Bronchial epithelial cell (primary cell): Measurements from ENCODE around the gene ARID5B. TPM values are rescaled to one million over a fixed set of nuclear protein-coding genes. Genes with fewer than 3 reads are reported as not detected.

Experiments
- DNase-seq: peaks from one replicate; pipeline ENCODE4 v3.0.0-alpha.2; 2010; ENCODE audit warnings: low read depth
- FAIRE-seq: peaks from 2 replicates; lab custom pipeline; 2011; peaks lifted over from hg19 to GRCh38; lab: Jason Lieb, UNC
- H3K27me3 ChIP-seq: 2 replicates; pipeline ENCODE4 v1.5.1; 2011; ENCODE audit warnings: low read length; ENCODE audit not compliant: control insufficient read depth, insufficient read depth
- H3K36me3 ChIP-seq: 2 replicates; pipeline ENCODE4 v1.5.1; 2011; ENCODE audit warnings: low read length; ENCODE audit not compliant: control insufficient read depth, insufficient read depth
- H3K4me3 ChIP-seq: 2 replicates; pipeline ENCODE4 v1.5.1; 2011; ENCODE audit warnings: mild to moderate bottlenecking, low read depth, low read length, control low read depth
- total RNA-seq: library from RNA; depleted of rRNA; stranded (reverse); fragments of >200 nt; gene quantifications from 2 replicates; pipeline ENCODE4 v1.2.1, GENCODE V29; 2014
- TF ChIP-seq, protein P1 (sequence below): IDR thresholded peaks from 2 replicates; pipeline ENCODE4 v1.5.1; 2011; ENCODE audit warnings: mild to moderate bottlenecking, moderate library complexity, low read length, control low read depth, inconsistent platforms; ENCODE audit not compliant: insufficient read depth, severe bottlenecking

The ARID5B gene
- total RNA-seq, 1 donor from 2014 or later, result 7.1 TPM

- peaks cover 2% of the 10 kb centered on the region for H3K36me3 ChIP-seq
- H3K27me3 ChIP-seq, result no peaks in the 10 kb centered on the region
- no peak overlapping the region for H3K4me3 ChIP-seq
- no peak for FAIRE-seq
- TF ChIP-seq, protein P1, sequence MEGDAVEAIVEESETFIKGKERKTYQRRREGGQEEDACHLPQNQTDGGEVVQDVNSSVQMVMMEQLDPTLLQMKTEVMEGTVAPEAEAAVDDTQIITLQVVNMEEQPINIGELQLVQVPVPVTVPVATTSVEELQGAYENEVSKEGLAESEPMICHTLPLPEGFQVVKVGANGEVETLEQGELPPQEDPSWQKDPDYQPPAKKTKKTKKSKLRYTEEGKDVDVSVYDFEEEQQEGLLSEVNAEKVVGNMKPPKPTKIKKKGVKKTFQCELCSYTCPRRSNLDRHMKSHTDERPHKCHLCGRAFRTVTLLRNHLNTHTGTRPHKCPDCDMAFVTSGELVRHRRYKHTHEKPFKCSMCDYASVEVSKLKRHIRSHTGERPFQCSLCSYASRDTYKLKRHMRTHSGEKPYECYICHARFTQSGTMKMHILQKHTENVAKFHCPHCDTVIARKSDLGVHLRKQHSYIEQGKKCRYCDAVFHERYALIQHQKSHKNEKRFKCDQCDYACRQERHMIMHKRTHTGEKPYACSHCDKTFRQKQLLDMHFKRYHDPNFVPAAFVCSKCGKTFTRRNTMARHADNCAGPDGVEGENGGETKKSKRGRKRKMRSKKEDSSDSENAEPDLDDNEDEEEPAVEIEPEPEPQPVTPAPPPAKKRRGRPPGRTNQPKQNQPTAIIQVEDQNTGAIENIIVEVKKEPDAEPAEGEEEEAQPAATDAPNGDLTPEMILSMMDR, result no peak
- no peak for DNase-seq
Observed at GRCh38 chr10:62012318-62012717, 110.8 kb downstream of the ARID5B start.

GRCh38 chr10:62014510-62014909, 113.0 kb downstream of the ARID5B start:
- TF ChIP-seq, protein P1, result no peak
- Histone ChIP-seq H3K4me3 (no peak overlapping the region), H3K36me3 (peaks cover 2% of the 10 kb centered on the region), H3K27me3 (no peaks in the 10 kb centered on the region)
- no peak for DNase-seq
- no peak for FAIRE-seq

GRCh38 chr10:62015994-62016393, 114.5 kb downstream of the ARID5B start:
- DNase-seq (no peak), FAIRE-seq (no peak)
- H3K27me3 ChIP-seq, result no peaks in the 10 kb centered on the region
- H3K4me3 ChIP-seq, result no peak overlapping the region
- H3K36me3 ChIP-seq, result peaks cover 2% of the 10 kb centered on the region
- TF ChIP-seq, protein P1, result no peak

GRCh38 chr10:62016623-62017490, 115.4 kb downstream of the ARID5B start:
- Histone ChIP-seq H3K4me3 (no peak overlapping the region), H3K27me3 (no peaks in the 10 kb centered on the region), H3K36me3 (peaks cover 2% of the 10 kb centered on the region)
- TF ChIP-seq, protein P1, result no peak
- FAIRE-seq, result no peak
- no peak for DNase-seq

DNA sequence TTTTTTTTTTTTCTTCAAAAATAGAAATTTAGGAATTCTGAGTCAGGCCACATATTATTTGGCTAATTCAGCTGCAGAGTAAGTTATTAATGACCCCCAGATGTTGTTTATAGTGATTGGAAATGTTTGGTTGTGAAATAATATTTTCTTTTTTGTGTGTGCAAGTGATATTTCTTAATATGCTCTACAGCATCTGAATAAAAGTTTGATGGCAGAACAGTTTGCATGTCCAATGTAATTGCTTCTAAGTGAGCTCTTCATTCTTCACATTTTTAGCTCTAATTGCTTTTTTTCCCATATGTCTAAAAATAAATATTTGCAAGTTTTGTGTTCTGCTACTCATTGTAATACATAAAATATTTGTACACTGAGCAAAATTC, 116.0 kb downstream of the ARID5B start:
- Histone ChIP-seq H3K4me3 (no peak overlapping the region), H3K36me3 (no peaks in the 10 kb centered on the region), H3K27me3 (no peaks in the 10 kb centered on the region)
- DNase-seq, result no peak
- no peak for FAIRE-seq
- TF ChIP-seq, protein P1, result no peak
